ENCODE measurements around the gene PNLDC1. TPM values are rescaled to one million over a fixed set of nuclear protein-coding genes. Genes with fewer than 3 reads are reported as not detected.
A peak's percentile ranks its signal among the peaks of the same experiment; 100 is the strongest.

Gene PNLDC1
- total and polyA plus RNA-seq, 9 of the 15 experiments (the other 6 are each of a cell fraction or from before 2014, with no cell fraction given), result 0.12 TPM; not detected in 8

- TF ChIP-seq IRF1 (CRISPR knock-in tag; IDR thresholded peaks at IDR 0.05; ENCODE audit: borderline replicate concordance) (no peak), MTF1 (CRISPR knock-in tag; IDR thresholded peaks at IDR 0.05; ENCODE audit: borderline replicate concordance) (peak; percentile 49; the same call in 1 of the 2 replicates), TFAM (CRISPR knock-in tag; conservative IDR thresholded peaks at IDR 0.05) (no peak), ATF6 (CRISPR knock-in tag; IDR thresholded peaks at IDR 0.05) (peak; percentile 86; the same call in 1 of the 2 replicates), ESRRB (CRISPR knock-in tag; IDR thresholded peaks at IDR 0.05; ENCODE audit: borderline replicate concordance) (no peak), HEY1 (CRISPR knock-in tag; IDR thresholded peaks at IDR 0.05; ENCODE audit: borderline replicate concordance) (no peak), ZBTB34 (CRISPR knock-in tag; IDR thresholded peaks at IDR 0.05) (no peak), HCFC1 (IDR thresholded peaks at IDR 0.05; ENCODE audit: low read depth, low read length) (peak; percentile 78), FOSL1 (tag; conservative IDR thresholded peaks at IDR 0.05) (no peak), PML (IDR thresholded peaks at IDR 0.05; ENCODE audit: low read length) (peak; percentile 85), LCOR (CRISPR knock-in tag; IDR thresholded peaks at IDR 0.05) (peak; percentile 37; the same call in 1 of the 2 replicates), GABPB1 (CRISPR knock-in tag; IDR thresholded peaks at IDR 0.05) (peak; percentile 81; the same call in 1 of the 2 replicates), CTCF (IDR thresholded peaks at IDR 0.05 in 2 of 3, conservative IDR thresholded peaks at IDR 0.05 in 1 of 3; ENCODE audit: insufficient read depth in 2 of 3, low read depth in 1 of 3, low read length in 3 of 3) (no peak), AFF1 (IDR thresholded peaks at IDR 0.05; ENCODE audit: low read depth in 1 of 2, partially characterized antibody in 2 of 2) (peak; percentile 49 to 94), ZNF830 (CRISPR knock-in tag; IDR thresholded peaks at IDR 0.05) (no peak), ZNF184 (CRISPR knock-in tag; IDR thresholded peaks at IDR 0.05) (no peak)
These were observed 10.5 kb upstream of the PNLDC1 start, which contains the start of gene TCP1 (continued) for GRCh38 chr6:159789377-159790148.
